Measurements from ENCODE around the gene ZNF768. TPM values are rescaled to one million over a fixed set of nuclear protein-coding genes. Genes with fewer than 3 reads are reported as not detected.
"Not testable (repeated sequence)": the region's sequence is repeated elsewhere in the genome, so short reads cannot be mapped to it uniquely, and the experiment has no call there.

Gene ZNF768
- total RNA-seq, 1 donor from 2014 or later: 17.9 TPM

DNA sequence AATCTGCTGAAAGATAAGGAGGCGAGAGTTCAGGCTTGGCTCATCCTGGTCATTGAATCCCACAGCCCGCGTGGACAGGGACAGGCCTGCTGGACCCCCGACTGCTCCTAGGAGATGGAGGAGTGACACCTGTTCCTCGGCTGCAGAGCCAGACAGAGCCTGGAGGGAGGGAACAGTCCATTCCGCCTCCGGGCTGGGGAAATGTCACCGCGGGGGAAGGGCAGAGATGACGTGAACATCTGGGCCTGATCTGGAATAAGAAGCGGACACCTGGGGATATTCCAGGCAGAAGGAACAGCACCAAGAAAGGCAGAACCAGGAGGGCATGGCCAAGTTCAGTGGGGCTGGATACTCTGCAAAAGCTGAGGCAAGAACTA, 6.8 kb upstream of the ZNF768 start:
- peak in 1 of 2 donors; percentile 10 for DNase-seq (ENCODE audit: low read depth in 2 of 2)

DNA sequence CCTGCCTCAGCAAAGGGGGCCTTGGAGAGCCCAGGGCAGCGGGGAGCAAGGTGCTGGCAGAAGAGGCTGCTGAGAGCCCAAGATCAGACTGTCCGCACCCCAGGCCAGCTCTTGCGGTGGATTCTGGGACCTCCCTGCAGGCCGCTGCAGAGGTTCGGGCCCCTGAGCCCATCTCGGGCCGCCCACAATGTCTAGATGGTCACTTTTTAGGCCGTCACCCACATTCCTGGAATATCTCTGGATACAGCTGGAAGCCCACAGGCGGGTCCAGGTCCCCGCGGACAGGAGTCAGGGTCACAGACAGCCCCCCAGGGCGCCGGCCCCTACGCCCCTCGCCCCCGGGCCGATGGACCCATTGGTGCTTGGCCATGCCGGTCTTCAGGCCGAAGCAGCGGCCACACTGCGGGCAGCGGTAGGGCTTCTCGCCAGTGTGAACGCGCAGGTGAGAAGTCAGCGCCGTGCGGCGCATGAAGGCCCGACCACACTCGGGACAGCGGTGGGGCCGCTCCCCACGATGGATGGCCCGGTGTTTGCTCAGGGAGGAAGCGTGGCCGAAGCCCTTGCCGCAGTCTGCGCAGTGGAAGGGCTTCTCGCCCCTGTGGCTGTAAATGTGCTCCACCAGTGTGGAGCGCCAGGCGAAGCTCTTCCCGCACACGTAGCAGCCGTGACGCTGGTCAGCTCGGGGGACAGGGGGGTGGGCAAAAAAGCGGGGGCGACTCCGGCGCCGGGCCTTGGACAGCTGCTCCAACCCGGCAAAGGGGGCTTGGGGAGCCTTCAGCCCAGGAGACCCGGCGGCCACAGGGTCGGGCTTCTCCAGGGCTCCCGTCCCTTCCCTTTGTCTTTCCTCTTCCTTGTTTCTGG, 6.1 kb upstream of the ZNF768 start:
- no peak for DNase-seq (ENCODE audit: low read depth in 2 of 2)

DNA sequence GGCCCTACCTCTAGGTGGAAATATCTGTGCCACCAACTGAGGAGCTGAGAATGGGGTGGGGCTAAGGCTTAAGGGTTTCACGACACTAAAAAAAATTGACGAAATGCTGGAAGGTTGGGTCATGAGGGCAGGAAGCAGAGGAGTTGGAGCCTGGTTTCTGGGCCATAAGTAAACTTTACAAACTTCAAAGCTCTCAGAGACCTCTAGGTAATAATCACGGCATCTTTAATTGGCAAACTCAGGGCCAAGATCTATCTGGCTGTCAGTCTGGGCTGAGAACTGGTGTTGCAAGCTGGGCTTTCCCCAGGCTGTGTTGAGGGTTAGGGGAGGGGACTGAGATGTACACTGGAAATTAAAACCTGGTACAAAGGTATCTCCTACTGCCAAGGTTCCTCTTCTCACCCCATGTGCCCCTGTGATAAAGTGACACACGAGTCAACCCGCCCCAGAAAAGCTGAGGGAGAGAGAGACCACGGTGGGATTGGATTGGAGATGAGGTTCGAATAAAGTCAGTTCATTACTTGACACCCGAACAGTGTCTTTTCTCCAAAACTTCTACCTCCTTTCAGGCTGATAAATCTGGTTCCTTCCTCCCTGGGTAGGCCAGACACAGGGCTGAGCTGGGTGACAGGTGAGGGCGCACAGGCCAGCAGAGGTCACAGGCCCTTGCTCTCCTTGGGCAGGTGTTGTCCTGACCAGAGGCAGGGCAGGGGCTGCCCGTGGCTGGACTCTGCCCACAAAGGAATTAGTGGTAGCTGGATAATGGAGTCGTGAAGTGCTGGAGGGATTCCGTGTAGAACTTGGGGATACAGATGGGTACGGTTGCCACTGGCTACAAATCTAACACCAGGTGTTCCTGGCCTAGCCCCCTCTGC, 4.0 kb upstream of the ZNF768 start:
- no peak for DNase-seq (ENCODE audit: low read depth in 2 of 2)

DNA sequence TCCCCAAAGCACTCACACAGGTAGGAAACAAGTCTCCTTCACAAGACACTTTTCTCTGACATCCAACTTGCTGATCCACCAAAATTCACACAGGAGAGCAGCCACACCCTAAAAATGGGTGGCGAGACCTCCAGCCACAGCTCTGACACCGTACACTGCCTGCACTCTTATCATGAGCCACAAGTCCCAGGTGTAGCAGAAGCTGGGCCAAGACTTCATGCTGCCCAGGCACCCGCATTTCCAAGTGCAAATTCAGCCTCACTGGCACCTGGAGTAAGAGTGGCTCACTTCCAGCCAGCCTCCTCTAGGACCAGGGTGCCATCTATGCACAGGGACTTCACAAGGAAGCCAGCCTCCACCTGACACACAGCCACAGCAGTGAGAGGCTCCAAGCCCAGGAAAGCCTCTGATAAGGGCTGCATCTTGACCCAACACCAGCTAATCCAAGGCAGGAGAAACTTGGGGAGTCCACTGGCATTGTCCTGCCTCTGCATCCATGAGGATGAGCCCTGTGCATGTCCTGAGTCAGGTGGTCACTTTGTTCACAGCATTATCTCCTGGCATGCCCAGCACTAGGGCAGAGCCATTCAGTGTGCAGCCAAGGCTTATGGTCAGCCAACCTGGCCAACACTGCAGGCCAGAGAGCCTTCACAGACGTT, 2.6 kb upstream of the ZNF768 start:
- DNase-seq (ENCODE audit: low read depth in 2 of 2): no peak

DNA sequence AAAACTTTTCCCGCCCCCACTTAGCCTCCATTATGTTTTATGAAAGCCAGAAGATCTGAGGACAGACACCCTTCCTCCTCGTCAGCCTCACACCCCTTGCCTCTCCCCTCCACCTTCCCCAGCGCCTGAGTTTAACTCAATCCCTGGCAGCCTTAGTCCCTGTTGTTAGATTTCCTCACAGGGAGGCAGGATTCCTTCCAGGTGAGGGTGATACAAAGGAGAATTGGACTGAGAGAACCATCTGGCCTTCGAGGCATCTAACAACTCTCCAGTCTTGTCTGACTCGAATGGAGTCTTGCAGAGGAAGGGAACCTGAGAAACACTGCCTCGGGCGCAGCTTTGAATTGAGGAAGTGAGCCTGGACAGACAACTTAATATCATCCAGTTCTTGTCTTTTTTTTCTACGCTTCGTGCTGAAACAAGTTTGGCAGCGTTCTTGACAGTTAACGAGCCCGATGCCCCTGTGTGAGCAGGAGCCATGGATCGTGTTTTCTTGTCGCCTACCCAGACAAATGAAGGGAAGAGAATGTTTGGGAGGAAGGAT, 1.3 kb upstream of the ZNF768 start:
- DNase-seq (ENCODE audit: low read depth in 2 of 2): no peak

DNA sequence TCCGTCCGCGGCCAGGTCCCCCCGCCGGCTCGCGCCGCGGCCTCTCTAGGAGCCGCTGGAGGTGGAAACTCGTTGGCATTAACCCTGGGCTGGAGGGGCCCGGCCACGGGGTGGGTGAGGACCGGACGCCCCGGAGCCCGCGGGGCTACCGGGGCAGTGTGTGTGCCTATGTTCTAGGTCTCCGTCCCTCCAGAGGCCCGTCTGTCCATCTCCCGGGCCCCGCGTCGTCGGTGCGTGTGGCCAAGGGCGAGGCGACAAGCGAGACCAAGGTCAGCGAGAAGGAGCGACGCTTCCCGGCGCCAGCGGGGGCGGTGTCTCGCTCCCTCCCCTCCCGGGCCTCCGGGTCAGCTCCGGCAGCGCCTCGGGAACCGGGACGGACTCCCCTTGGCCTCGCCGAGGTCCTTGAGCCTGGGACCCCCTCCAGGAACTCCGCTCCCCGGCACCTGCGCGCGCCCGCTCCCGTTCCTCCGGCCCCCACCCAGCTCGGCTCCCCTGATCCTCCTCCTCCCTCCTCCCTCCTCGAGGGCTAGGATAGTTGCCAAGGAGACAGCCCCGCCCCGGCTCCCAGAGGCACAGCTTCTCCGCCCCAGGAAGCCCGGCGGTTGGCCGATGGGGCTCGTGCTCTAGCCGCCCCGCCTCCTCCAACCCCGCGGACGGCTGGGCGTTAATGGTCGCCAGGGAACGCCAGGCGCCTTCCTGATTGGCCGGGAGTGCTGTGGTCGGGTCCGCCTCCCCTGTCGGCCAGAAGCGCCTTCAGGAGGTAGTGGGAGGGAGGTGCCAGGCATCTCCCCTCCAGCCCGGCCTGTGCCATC, 663 bp upstream of the ZNF768 start:
- peak; percentile 97 to 98 for DNase-seq (ENCODE audit: low read depth in 2 of 2)

DNA sequence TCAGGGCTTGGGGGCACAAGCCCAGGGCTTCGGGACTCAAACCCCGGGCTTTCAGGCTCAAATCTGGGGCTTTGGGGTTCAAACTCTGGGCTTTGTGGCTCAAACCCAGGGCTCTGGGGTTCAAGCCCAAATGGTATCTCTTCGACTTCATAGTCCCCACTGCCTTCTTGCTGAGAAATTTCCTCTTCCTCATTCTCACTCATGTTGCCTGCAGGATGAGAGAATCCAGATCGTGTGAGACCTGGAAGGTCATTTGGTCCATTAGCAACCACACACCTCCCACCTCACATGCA, 576 bp downstream of the ZNF768 start:
- no peak for DNase-seq (ENCODE audit: low read depth in 2 of 2)

DNA sequence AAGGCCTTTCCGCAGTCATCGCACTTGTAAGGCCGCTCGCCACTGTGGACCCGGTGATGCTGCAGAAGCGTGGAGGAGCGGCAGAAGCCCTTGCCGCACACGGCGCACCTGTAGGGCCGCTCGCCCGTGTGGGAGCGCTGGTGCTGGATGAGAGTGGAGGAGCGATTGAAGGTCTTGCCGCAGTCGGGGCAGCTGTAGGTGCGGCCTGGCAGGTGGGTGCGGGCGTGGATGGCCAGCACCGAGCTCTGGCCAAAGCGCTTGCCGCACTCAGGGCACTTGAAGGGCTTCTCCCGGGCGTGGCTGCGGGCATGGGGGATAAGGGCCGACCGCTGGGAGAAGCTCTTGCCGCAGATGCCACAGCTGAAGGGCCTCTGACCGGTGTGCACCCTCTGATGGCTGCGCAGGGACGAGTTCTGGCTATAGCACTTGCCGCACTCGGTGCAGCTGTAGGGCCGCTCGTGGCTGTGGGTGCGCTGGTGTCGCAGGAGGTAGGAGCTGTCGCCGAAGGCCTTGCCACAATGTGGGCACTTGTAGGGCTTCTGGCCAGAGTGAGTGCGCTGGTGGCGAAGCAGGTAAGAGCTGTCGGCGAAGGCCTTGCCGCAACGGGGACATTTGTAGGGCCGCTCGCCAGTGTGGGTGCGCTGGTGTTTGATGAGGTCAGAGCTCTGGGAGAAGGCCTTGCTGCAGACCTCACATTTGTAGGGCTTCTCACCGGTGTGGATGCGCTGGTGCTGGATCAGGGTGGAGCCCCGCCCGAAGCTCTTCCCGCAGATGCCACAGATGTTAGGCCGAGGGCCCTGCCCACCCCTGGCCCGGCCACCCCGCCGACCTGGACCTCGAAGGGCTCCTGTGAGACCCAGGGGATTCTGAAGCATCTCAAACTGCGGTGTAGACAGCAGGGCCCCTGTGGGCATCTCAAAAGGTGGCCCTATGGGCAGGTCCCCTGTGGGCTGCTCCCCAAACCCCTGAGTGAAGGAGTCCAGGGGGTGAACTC, 1.5 kb downstream of the ZNF768 start:
- no peak for DNase-seq (ENCODE audit: low read depth in 2 of 2)

DNA sequence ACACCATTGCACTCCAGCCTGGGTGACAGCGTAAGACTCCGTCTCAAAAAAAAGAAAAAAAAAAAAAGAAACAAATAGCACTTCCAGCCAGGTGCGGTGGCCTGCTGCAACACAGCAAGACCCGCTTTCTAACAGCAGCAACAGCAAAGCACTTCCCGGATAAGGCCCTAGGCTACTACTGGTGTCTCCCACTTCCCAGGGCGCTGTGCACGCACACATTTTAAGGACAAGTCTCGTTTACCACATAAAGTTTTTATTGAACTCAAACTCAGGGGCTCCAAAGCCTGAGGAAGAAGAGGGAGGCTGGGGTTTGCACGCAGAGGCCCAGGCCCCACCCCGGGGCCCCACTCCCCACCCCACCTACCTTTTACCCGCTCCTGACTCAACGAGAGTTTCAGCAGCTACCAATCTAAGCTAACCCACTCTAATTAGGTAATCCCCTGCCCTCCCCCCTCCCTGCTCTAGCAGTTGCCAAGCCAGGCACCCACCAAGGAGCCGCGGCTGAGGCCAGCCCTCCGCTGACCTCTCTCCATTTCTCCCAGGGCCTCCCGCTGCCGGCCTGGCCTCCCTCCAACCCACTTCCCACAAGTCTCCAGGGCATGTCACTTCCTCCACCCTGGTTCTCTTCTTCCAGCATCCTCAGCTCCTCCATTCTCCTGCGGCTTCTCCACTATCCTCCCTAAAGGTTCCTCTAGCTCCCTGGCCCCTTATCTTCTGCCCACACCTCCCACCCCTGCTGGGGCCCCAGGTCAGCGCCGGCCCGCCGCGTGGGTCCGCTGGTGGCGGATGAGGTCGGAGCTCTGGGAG, 2.4 kb downstream of the ZNF768 start:
- no peak for DNase-seq (ENCODE audit: low read depth in 2 of 2)

DNA sequence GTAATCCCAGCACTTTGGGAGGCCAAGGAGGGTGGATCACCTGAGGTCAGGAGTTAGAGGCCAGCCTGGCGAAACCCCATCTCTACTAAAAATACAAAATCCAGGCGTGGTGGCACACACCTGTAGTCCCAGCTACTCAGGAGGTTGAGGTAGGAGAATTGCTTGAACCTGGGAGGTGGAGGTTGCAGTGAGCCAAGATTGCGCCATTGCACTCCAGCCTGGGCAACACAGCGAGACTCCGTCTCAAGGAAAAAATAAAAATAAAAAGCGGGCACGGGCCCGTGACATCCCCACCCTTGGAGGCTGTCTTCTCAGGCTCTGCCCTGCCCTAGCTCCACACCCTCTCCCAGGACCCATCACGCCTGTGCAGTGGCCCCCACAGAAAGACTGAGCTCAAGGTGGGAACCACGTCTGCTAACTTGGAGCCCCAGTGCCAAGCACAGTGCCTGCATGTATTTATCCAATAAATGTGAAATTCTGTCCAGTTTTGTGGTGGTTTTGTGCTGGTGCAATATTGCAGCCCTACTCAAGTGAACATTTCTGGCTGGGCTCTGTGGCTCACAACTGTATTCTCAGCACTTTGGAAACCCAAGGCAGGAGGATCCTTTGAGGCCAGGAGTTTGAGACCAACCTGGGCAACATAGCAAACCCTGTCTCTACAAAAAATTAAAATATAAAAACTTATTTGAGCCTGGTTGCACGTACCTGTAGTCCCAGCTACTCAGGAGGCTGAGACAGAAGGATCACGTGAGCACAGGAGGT, 3.5 kb downstream of the ZNF768 start:
- DNase-seq (ENCODE audit: low read depth in 2 of 2): not testable (repeated sequence)

DNA sequence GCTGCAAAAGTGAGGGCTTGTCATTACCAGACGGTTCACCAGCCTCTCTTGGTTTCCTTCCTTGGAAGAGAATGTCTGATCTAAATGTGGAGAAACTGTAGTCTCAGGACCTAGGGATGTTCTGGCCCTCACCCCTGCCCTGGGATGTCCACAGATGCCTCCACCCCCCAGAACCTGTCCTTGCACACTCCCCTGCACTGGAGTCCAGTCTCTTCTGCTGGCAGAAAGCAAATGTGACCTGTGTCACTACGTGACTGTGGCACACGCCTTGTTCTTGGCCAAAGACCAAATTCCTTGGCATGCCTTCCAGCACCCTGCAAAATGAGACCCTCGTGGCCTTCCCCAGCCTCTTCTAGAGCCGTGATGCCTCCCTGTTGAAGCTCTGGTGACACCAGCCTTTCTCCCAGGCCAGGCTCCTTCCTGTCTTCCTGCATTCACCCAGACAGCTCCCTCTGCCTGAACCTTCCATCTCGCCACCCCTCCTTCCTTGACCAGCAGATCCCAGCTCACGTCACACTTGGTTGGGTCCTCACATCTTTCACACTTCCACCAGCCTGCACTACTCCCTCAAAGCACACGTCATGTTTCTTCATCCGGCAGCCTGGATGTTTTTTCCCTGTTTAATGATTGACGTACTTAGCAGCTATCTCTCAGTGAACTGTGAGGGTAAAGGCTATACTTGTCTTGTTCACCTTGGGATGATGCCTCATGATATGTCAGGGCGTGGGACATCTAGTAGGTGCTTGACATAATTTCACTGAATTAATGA, 4.3 kb downstream of the ZNF768 start:
- DNase-seq (ENCODE audit: low read depth in 2 of 2): no peak

DNA sequence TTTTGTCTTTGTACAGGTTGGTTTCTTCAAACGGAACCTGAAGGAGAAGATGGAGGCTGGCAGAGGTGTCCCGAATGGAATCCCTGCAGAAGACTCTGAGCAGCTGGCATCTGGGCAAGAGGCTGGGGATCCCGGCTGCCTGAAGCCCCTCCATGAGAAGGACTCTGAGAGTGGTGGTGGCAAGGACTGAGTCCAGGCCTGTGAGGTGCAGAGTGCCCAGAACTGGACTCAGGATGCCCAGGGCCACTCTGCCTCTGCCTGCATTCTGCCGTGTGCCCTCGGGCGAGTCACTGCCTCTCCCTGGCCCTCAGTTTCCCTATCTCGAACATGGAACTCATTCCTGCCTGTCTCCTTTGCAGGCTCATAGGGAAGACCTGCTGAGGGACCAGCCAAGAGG, 4.9 kb downstream of the ZNF768 start:
- no peak for DNase-seq (ENCODE audit: low read depth in 2 of 2)

DNA sequence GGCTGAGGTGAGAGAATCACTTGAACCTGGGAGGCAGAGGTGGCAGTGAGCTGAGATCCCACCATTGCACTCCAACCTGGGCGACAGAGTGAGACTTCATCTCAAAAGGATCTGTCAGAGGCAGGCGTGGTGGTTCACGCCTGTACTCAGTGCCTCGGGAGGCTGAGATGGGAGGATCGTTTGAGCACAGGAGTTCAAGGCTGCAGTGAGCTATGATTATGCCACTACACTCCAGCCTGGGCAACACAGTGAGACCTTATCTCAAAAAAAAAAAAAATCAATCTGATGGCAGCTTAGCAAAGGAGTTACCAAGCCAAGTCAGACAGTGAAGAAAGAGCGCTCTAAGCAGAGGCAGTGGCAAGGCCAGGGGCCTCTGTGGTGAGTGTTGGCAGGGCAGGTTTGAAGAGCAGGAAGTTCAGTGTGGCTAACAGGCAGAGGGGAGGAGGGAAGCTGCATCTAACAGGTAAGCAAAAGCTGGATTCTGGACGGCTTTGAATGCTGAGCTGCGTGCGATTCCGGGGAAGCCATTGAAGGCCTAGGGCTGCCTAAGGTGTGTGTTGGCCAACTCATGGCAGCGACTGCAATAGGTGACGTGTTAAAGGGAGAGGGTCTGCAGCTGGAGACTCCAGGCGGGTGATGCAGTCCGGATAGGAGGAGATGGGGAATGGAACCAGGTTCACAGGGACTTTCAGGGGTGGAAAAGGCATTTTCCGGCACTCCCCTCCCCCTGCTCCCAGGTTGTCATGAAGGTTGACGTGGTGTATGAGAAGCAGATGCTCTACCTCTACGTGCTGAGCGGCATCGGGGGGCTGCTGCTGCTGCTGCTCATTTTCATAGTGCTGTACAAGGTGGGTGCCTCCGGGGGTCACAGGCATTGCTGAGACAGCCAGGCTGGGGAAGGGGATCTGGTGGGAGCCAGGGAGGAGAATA, 7.0 kb downstream of the ZNF768 start:
- no peak for DNase-seq (ENCODE audit: low read depth in 2 of 2)

DNA sequence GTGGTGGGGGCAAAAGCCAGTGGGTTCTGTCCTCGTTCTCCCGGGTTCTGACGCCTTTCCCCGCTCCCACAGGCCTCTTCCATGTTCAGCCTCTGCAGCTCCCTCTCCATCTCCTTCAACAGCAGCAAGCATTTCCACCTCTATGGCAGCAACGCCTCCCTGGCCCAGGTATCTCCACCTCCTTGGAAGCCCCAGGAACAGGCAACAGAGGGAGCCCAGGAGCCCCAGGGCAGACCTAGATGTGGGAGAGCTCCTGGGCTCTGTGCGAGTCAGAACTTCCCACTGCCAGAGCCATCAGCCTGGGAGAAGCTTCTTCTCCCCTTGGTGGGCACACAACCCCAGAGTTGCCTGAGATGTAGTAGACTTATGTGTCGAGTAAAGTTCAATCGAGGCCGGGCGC, 7.8 kb downstream of the ZNF768 start:
- DNase-seq (ENCODE audit: low read depth in 2 of 2): no peak

DNA sequence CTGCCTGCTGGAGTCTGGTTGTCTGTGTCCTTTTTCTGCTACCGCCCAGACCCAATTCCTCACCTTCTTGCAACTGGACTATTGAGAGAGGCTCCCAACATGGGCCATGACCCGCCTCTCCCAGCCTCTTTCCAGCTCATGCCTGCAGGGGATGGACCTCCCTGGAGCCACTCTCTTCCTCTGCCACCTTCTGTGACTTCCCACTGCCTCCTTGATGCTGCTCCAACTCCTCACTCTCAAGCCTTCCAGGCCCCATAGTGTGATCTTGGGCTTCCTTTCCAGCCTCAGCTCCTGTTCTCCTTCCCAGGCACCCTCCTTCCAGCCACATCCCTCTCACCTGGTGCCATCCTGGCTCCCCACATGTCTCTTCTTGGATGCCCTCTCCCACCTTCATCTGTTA, 11.1 kb downstream of the ZNF768 start:
- DNase-seq (ENCODE audit: low read depth in 2 of 2): no peak

DNA sequence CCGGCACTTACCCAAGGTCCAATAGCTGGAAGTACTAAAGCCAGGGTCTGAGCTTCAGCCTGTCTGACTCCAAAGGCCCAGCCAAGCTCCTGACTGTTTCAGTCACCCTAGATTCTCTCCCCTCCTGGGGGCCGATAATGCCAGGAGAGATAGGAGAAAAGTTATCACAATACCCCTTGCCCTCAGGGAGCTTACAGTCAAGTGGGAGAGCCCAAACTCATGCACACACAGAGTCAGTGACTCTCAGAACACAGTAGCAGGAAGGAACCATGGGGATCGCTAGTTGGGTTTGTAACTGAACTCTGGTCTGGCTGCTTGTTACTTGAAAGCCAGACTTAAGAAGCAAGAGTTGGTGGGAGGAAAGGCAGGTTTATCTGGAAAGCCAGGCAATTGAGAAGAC, 14.9 kb downstream of the ZNF768 start:
- DNase-seq (ENCODE audit: low read depth in 2 of 2): no peak
